Subcutaneous adipose tissue (tissue), 4 donors: Measurements from ENCODE around the gene CAPS. TPM values are rescaled to one million over a fixed set of nuclear protein-coding genes. Genes with fewer than 3 reads are reported as not detected.

Source experiments
- total RNA-seq, 4 donors: library from RNA; depleted of rRNA; stranded (reverse); fragments of >200 nt; gene quantifications; one replicate each; pipeline ENCODE4 v1.1.0, GENCODE V29; 2016
- TF ChIP-seq, protein P1 (sequence below): fragments of 450-650 bp; IDR thresholded peaks from one replicate; pipeline ENCODE4 v1.5.1; 2016; ENCODE audit warnings: low read depth, mild to moderate bottlenecking, control low read depth, antibody characterized with exemption, moderate library complexity

The CAPS gene
- total RNA-seq, 4 donors from 2014 or later, result 1.5 to 13.4 (median 6.6) TPM

DNA sequence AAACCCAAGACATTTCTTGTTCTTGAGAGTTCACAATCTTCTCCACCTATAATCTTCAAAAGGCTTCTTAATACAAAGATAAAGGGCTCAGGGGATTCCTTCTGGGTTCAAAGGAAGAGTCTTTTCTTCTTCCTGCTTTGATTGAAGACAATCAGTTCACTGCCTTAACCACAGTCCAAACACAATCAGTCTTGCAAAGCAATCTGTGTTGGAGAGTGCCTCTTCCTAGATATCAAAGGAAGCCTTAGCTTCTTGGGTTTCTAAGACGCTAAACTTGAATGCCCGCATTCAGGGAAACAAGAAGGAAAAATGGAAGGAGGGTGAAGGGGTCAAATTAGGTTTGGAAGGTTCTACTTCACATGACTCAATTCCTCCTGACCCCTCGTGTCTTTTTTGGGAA lies 36.7 kb downstream of the CAPS start:
- TF ChIP-seq, protein P1, sequence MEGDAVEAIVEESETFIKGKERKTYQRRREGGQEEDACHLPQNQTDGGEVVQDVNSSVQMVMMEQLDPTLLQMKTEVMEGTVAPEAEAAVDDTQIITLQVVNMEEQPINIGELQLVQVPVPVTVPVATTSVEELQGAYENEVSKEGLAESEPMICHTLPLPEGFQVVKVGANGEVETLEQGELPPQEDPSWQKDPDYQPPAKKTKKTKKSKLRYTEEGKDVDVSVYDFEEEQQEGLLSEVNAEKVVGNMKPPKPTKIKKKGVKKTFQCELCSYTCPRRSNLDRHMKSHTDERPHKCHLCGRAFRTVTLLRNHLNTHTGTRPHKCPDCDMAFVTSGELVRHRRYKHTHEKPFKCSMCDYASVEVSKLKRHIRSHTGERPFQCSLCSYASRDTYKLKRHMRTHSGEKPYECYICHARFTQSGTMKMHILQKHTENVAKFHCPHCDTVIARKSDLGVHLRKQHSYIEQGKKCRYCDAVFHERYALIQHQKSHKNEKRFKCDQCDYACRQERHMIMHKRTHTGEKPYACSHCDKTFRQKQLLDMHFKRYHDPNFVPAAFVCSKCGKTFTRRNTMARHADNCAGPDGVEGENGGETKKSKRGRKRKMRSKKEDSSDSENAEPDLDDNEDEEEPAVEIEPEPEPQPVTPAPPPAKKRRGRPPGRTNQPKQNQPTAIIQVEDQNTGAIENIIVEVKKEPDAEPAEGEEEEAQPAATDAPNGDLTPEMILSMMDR, result no peak

DNA sequence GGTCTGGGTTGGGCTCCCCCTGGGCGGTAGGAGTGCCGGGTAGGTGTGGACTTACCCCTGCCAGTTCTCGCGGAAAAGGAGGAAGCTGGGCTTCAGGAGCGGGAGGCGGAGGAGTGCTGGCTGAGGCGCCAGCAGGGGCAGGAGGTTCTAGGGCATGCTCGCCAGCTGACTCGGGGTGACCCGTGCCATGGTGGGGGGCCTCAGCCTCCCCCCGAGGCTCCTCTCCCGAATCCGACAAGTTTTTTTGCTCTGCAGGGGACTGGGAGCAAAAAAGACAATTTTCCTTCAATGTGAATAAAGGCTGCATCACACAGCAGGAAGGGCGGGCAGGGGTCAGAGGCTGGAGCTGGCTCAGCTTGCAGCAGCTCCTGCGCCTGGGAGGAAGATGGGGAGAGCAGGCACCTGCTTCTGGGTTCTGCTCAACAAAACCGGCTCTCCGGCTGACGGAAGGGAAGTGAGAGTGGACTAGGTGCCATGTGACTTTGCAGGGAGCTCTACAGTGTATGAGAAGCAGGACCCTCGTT lies 37.3 kb downstream of the CAPS start:
- TF ChIP-seq, protein P1, result no peak

DNA sequence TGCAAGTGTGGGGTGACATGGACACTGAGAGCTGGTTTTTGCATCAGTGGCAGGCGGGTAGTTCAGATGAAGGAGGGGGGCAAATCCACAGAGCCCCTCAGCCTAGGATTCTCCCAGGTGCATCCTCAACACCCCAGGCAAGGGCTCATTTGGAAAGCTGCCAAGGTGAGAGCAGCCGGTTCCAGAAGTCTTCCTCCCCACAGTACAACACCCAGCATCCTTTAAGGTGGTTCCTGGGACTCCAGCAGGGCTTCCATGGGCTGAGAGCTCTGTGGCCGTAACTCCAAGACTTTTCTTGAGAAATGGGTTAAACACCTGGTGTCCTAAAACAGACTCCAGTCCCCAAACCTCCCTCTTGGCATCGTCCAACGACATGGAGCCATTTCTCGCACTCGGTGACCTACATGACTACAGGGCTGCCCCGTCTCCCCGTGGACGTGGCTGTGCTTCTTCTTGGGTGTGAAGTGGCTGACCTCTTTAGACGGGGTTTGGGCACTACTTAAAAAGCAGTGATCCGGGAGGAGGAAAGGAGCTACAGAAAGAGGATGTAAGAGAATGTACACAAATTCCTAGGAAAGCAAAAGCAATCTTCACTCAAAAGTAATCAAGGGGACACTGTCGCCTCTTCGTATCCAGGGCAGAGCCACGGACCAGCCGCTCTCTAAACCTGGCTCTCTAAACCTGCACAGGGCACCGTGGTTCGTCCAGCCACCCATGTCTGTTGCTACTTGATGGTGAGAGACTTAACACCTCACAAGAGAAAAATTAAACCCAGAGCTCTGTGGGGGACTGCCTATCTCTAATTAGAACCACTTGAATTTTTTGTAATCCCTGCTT lies 38.4 kb downstream of the CAPS start:
- TF ChIP-seq, protein P1, result no peak

DNA sequence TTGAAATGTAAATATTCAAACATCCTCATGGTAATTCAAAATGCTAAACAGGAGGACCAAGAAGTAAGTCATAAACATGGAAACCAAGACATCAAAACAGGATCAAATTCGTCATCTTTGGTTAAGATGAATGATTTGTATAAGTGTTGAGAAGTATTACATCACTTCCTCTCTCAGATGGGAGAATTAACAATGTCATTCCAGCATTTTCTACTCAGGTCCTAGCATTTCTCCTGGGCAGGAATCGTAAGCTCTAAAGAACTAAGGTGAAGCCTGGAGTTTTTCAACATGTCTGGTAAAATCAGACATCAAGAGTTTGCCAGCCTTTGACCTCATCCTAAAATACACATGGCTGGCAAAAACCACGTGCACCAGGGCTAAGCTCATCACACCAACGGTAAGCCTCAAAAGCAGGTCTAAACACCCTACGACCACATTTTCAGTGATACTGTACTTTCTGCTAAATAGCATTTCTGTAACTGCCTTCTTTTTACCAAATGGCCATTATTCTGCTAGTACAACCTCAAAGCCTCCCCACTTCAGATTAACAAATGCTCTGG lies 39.1 kb downstream of the CAPS start:
- TF ChIP-seq, protein P1, result no peak

DNA sequence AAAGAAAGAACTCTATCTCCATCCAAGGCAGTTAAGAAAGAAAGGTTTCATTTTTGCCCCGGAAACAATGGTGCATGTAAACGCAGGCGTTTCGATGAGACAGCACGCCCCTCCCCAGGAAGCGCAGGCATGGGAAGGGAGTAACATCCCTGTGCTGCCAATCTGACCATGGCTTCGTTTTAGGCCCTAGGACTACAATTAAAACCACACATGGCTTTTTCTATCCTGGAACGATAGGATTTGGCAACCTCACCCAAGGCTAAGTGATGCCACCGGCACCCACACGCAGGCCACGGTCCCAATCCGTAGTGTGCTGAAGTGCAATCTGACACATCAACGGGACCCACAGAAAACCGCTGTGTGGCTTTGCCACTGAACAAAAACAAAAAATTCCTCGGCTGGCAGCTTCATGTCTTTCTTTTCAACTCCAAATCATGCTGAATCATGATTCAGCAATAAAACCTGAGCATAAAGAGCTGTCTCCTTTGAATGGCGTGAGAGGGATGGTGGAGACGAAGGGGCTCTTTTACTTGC lies 39.7 kb downstream of the CAPS start:
- TF ChIP-seq, protein P1, result no peak

DNA sequence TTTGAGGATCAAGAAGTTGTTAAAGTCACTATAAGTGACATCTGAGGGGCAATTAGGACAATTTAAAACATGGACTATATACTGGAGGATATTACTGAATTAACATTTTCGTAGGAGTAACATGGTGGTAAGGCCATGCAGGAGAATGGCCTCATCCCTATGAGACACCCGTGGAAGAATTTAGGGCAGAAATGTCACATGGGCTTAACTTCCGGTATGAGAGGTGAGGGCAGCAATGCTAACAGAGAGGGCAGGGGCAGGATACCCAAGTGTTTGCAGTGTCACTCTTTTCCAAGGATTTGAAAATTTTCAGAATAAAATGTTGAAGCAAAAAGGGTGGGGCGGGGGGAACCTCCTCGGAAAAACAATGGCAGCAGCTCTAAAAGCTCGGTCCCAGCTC lies 40.2 kb downstream of the CAPS start:
- TF ChIP-seq, protein P1, result no peak

DNA sequence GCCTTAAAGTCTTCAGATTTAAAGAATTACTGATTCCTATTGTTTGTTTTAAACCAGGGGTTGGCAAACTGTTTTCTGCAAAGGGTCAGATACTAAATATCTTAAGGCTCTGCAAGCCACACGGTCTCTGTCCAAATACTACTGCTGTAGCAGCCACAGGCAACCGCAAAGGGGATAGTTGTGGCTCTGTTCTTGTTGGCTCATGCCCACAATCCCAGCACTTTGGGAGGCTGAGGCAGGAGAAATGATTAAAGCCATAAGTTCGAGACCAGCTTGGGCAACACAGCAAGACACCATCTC lies 41.5 kb downstream of the CAPS start:
- TF ChIP-seq, protein P1, result no peak
